Prostate gland (tissue), 2 donors: ENCODE data around the gene DCP1B. TPM values are rescaled to one million over a fixed set of nuclear protein-coding genes. Genes with fewer than 3 reads are reported as not detected.

ENCODE experiments used
- DNase-seq: peaks from one replicate; pipeline ENCODE4 v3.0.0-alpha.2; 2019; ENCODE audit warnings: low spot score
- H3K27ac ChIP-seq, 2 donors: fragments of 200-600 bp; sonication (generic); 2 replicates each; pipeline ENCODE4 v1.5.1; 2017 to 2019
- H3K27me3 ChIP-seq: fragments of 200-600 bp; sonication (generic); replicated peaks from 2 replicates; pipeline ENCODE4 v1.5.1; 2019; ENCODE audit not compliant: insufficient read depth
- H3K36me3 ChIP-seq, 2 donors: fragments of 200-600 bp; sonication (generic); 1 replicate in 1 of 2; 2 replicates in 1 of 2; pipeline versions ENCODE4 v1.5.1 to v1.8.1; 2017 to 2019
- H3K4me1 ChIP-seq: fragments of 200-600 bp; sonication (generic); replicated peaks from 2 replicates; pipeline ENCODE4 v1.5.1; 2019
- H3K4me3 ChIP-seq, 2 donors: fragments of 200-600 bp; sonication (generic); 2 replicates each; pipeline ENCODE4 v1.5.1; 2017 to 2019
- H3K9me3 ChIP-seq: fragments of 200-600 bp; sonication (generic); 2 replicates; pipeline ENCODE4 v1.5.1; 2017
- CTCF ChIP-seq, 4 experiments: fragments of 200-600 bp in 2 of 4; fragments of 450-650 bp in 2 of 4; sonication (generic) in 2 of 4; IDR thresholded peaks; 1 replicate in 3 of 4; 2 replicates in 1 of 4; pipeline ENCODE4 v1.5.1; 2016 to 2019; ENCODE audit warnings: antibody characterized with exemption in 4 of 4, mild to moderate bottlenecking in 2 of 4, moderate library complexity in 2 of 4
- POLR2A ChIP-seq: fragments of 450-650 bp; IDR thresholded peaks from one replicate; pipeline ENCODE4 v1.6.1; 2016; ENCODE audit warnings: antibody characterized with exemption, mild to moderate bottlenecking
- POLR2AphosphoS5 ChIP-seq: sonication (generic); formaldehyde crosslinking; IDR thresholded peaks from one replicate; pipeline ENCODE4 v1.6.1; 2017; ENCODE audit warnings: antibody characterized with exemption
- WGBS: methylation state at CpG from one replicate; pipeline ENCODE4 v1.1.5; 2018; 5-methylcytosine and 5-hydroxymethylcytosine counted together
- intact Hi-C: fragments of 100-400 bp; cut with DNase I; formaldehyde crosslinking; loops from one replicate; pipeline ENCODE4 v1.14.2; 2022
- total RNA-seq, 2 donors: library from RNA; depleted of rRNA; stranded (reverse); fragments of >200 nt; gene quantifications; one replicate each; pipeline ENCODE4 v1.1.0, GENCODE V29; 2016

The DCP1B gene
- total RNA-seq, 2 donors from 2014 or later: 20.1 to 31.9 TPM

GRCh38 chr12:1913377-1914113 lies 90.7 kb downstream of the DCP1B start:
- H3K9me3 ChIP-seq: no peaks in the 10 kb centered on the region
- DNase-seq: peak; percentile 3
- H3K4me1 ChIP-seq: no peaks in the 10 kb centered on the region
- H3K27ac ChIP-seq: no peak overlapping the region
- 69% methylated on average over 12 of the region's 12 CpGs for WGBS
- intact Hi-C loops: no loop called here
- no peaks in the 10 kb centered on the region for H3K36me3 ChIP-seq
- TF ChIP-seq POLR2A (no peak), CTCF (IDR thresholded peaks at IDR 0.05) (no peak)
- no peaks in the 10 kb centered on the region for H3K27me3 ChIP-seq
- H3K4me3 ChIP-seq: no peak overlapping the region

- Histone ChIP-seq H3K4me1 (no peaks in the 10 kb centered on the region), H3K27me3 (no peaks in the 10 kb centered on the region)
- 88% methylated on average over 18 of the region's 18 CpGs for WGBS
Measured at GRCh38 chr12:1912580-1913376, 91.5 kb downstream of the DCP1B start.

GRCh38 chr12:1911598-1912575 lies 92.4 kb downstream of the DCP1B start:
- H3K27me3 ChIP-seq: no peaks in the 10 kb centered on the region
- no peaks in the 10 kb centered on the region for H3K36me3 ChIP-seq
- H3K4me1 ChIP-seq: no peaks in the 10 kb centered on the region
- 86% methylated on average over 16 of the region's 16 CpGs for WGBS
- H3K27ac ChIP-seq: no peak overlapping the region
- H3K9me3 ChIP-seq: no peaks in the 10 kb centered on the region
- no peak overlapping the region for H3K4me3 ChIP-seq
- no peak for TF ChIP-seq CTCF (IDR thresholded peaks at IDR 0.05)
- no peak for TF ChIP-seq POLR2A
- no peak for TF ChIP-seq POLR2AphosphoS5
- DNase-seq: no peak
- intact Hi-C loops: no loop called here

More at GRCh38 chr12:1912580-1913376, 91.5 kb downstream of the DCP1B start:
- no peak for DNase-seq
- Histone ChIP-seq H3K36me3 (no peaks in the 10 kb centered on the region), H3K4me3 (no peak overlapping the region), H3K27ac (no peak overlapping the region), H3K9me3 (no peaks in the 10 kb centered on the region)
- intact Hi-C loops: no loop called here
- TF ChIP-seq POLR2A (no peak), POLR2AphosphoS5 (no peak), CTCF (IDR thresholded peaks at IDR 0.05) (no peak)

- Histone ChIP-seq H3K27ac (no peak overlapping the region), H3K4me3 (no peak overlapping the region), H3K9me3 (no peaks in the 10 kb centered on the region), H3K36me3 (no peaks in the 10 kb centered on the region), H3K27me3 (no peaks in the 10 kb centered on the region), H3K4me1 (no peaks in the 10 kb centered on the region)
- 94% methylated on average over 3 of the region's 3 CpGs for WGBS
- TF ChIP-seq POLR2A (no peak), POLR2AphosphoS5 (no peak), CTCF (IDR thresholded peaks at IDR 0.05) (no peak)
- intact Hi-C loops: no loop called here
- DNase-seq: no peak
Measured at GRCh38 chr12:1910468-1910867, 93.8 kb downstream of the DCP1B start.
